Epithelial cell of proximal tubule (primary cell): ENCODE data around the gene GRIFIN. TPM values are rescaled to one million over a fixed set of nuclear protein-coding genes. Genes with fewer than 3 reads are reported as not detected.

Experiments
- DNase-seq: peaks from one replicate; pipeline ENCODE4 v3.0.0-alpha.2; 2011; ENCODE audit warnings: low read depth
- H3K4me3 ChIP-seq: 2 replicates; pipeline ENCODE4 v1.5.1; 2011; ENCODE audit warnings: low read depth, mild to moderate bottlenecking, low read length
- total RNA-seq: library from RNA; depleted of rRNA; stranded (reverse); fragments of >200 nt; gene quantifications from 2 replicates; pipeline ENCODE4 v1.2.3, GENCODE V29; 2015
- TF ChIP-seq, protein P1 (sequence below): conservative IDR thresholded peaks from 2 replicates; pipeline ENCODE4 v1.5.1; 2012; ENCODE audit warnings: low read depth, mild to moderate bottlenecking, low read length

The GRIFIN gene
- total RNA-seq, 1 donor from 2014 or later, result not detected

DNA sequence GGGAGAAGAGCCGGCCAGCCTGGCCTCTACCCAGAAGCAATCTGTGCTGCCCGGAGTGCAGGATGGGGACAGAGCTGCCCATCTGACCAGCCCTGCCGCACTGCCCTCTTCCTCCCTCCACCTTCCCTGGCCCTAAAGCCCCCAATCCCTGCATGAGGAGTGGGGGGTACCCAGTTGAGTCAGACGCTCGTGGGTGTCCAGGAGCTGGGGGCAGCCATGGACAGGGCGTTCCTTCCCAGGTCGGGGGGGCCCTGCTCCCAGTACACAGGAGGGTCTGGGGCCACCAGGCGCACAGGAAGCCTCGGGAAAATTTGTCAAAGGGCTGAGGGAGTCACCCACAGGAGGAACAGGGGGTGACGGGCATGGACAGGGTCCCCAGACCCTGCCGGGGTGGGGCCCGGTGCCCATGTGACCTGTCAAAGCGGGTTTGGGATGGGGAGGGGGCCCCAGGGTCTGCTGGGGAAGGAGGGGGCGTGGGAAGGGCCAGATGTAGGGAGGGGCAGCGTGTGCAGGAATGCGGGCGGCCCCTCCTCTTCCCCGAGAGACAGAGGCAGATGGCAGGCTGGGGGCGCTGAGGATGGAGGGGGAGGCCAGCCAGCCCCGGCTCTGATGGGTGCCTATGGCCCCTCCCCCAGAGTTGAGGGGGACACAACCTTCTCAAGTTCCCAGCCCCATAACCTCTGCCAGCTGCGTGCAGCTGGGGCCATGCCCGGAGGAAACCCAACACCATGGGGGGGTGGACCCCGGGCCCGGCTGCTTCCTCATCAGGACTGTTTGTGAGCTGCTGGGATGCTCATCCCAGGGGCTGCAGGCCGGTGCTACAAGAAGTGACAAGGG, 21.5 kb upstream of the GRIFIN start:
- H3K4me3 ChIP-seq, result no peak overlapping the region
- no peak for DNase-seq
- TF ChIP-seq, protein P1, sequence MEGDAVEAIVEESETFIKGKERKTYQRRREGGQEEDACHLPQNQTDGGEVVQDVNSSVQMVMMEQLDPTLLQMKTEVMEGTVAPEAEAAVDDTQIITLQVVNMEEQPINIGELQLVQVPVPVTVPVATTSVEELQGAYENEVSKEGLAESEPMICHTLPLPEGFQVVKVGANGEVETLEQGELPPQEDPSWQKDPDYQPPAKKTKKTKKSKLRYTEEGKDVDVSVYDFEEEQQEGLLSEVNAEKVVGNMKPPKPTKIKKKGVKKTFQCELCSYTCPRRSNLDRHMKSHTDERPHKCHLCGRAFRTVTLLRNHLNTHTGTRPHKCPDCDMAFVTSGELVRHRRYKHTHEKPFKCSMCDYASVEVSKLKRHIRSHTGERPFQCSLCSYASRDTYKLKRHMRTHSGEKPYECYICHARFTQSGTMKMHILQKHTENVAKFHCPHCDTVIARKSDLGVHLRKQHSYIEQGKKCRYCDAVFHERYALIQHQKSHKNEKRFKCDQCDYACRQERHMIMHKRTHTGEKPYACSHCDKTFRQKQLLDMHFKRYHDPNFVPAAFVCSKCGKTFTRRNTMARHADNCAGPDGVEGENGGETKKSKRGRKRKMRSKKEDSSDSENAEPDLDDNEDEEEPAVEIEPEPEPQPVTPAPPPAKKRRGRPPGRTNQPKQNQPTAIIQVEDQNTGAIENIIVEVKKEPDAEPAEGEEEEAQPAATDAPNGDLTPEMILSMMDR, result no peak

DNA sequence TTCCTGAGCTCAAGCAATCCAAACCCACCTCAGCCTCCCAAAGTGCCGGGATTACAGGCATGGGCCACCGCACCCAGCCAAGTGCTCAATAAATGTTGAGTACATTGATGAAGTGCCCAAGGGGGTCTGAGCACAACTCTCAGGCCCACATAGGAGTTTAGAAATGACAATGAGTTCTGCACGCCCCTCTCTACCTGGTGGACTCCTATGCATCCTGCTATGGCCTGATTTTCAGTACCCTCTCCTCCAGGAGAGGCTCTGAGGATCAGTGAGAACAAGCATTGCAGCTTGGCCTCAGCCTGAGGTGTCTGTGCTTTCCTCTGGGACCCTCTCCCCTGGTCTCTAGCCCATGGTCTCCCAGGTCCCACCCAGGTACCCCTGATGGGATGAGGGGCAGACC, 20.9 kb upstream of the GRIFIN start:
- DNase-seq, result no peak
- TF ChIP-seq, protein P1, result no peak
- H3K4me3 ChIP-seq, result no peak overlapping the region

DNA sequence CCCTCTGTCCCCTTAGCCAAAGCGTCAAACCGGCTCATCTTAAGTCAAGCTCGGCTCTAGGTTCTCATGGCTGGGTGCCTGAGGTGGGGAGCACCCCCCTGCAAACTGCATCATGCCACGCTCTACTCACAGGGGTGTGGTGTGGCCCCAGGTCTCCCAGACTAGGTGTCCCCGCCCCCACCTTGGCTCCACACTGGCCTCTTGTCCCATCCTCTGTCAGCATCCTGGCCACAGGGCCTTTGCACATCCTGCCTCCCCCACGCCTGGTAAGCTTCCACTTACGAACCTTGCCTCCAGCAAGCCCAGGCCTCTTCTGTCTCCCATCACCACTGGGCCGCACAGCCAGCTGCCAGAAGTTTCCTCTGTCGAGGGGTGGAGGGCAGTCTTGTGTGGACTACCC, 20.2 kb upstream of the GRIFIN start:
- H3K4me3 ChIP-seq, result no peak overlapping the region
- TF ChIP-seq, protein P1, result no peak
- DNase-seq, result no peak

DNA sequence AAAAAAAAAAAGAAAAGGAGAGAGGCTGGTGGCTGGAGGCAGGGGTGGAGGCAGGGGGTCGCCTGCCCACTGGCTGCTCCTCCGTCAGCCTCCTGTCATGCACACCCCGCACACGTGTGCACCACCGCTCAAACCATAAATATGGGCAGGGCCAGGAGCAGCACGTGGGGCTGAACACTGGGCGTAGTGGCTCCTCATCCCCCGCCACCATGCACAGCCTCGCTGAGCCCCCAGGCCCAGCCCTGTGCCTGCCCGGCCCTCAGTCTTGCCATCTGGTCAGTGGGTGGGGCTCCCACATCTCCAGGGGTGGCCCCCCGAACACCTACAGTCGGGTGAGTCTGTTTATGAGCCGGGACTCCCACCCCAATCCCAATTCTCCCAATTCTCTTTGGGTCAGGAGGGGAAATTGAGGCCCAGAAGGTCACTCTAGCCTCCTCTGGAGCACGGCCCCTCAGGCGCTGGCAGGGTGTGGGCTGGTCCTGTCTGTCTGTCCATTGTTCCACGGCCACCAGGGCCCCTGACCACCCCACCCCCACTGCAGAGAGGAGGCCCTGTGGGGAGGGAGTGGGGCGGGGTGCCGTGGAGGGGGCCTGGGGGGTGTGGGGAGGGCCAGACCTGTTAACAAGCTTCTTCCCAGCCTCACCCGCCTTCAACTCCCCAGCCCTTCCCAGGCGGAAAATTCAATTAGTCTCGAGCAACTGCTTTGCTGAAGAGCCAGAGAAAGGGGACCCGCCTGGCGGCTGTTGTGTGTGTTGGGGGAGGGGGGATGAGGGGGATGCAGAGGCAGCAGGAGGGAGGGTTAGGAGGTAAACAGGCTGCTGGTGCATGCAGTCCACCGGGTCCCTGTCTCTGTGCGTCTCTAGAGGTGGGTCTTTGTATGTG, 19.5 kb upstream of the GRIFIN start:
- H3K4me3 ChIP-seq, result no peak overlapping the region
- TF ChIP-seq, protein P1, result no peak
- DNase-seq, result no peak

DNA sequence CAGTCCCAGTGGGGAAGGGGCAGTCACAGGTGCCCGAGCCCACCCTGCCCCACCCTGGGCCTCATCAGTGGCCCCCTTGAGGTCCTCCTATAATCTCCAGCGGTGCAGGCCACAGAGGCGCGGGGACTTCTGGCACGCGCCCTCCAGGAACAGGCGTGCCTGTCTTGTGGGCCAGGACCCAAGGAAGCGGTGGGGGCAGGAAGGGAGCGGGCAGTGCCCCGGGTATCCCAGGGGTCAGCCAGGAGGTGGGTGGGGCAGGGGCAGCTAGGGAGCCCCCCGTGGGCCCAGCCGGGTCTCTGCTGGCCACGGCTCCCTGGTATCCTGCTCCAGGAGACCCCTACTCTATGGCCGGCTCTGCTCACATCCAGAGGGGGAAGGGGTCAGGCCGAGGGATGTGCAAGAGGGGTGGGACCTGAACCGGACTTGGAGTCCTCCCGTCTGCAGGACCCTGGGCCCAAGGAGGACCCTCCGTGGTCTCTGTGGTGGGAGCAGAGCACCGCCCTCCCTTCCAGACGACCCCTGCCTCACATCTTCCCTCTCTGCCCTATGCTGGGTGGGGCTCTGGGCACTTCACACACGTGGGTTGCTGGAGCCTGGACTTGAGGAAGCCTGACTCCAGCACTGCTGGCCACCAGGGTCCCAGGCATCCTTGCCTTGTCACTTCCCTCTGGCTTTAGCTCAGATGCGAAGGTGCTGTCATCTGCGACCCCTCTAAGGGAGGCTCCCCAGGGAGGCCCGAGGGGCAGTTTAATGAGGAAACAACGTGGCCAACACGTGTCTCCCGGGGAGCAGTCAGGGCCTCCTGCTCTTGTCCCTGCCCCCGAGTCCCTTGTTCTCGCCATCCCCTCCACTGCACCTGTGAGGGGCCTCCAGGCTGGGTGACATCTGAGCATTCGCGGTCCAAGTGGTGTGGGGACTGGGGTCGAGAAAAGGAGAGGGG, 18.3 kb upstream of the GRIFIN start:
- TF ChIP-seq, protein P1, result no peak
- H3K4me3 ChIP-seq, result no peak overlapping the region
- DNase-seq, result no peak
